Activated CD4-positive, alpha-beta T cell treated with anti-CD3 and anti-CD28 coated beads for 36 hours (primary cell): ENCODE data around the gene ANGPTL7. TPM values are rescaled to one million over a fixed set of nuclear protein-coding genes. Genes with fewer than 3 reads are reported as not detected.

Experiments used
- ATAC-seq: fragments of 200-7000 bp; cut with Tn5 transposase; one replicate; pipeline ENCODE4 v1.10.0; 2021; ENCODE audit warnings: mild to moderate bottlenecking, moderate library complexity
- CTCF ChIA-PET: fragments of 350-600 bp; sonication (Branson Sonifier 250); formaldehyde crosslinking; loops from one replicate; lab custom pipeline; 2021; ENCODE audit warnings: antibody characterized with exemption; lab: Charles Lee
- POLR2A ChIA-PET: fragments of 350-600 bp; sonication (Branson Sonifier 250); formaldehyde crosslinking; loops from one replicate; lab custom pipeline; 2021; ENCODE audit warnings: antibody characterized with exemption, inconsistent platforms; lab: Charles Lee
- DNase-seq: peaks from one replicate; pipeline ENCODE4 v3.0.0-alpha.2; 2020
- H3K27ac Mint-ChIP-seq: one replicate; pipeline ENCODE4 v1.8.0; 2021; ENCODE audit warnings: mixed read lengths
- H3K27me3 Mint-ChIP-seq: one replicate; pipeline ENCODE4 v1.8.0; 2021; ENCODE audit warnings: mixed read lengths
- H3K36me3 Mint-ChIP-seq: one replicate; pipeline ENCODE4 v1.8.0; 2021; ENCODE audit warnings: low read depth, mixed read lengths
- H3K4me1 Mint-ChIP-seq: one replicate; pipeline ENCODE4 v1.8.0; 2021; ENCODE audit warnings: mixed read lengths
- H3K4me3 Mint-ChIP-seq: one replicate; pipeline ENCODE4 v1.8.0; 2021; ENCODE audit warnings: mild to moderate bottlenecking, moderate library complexity, mixed read lengths
- H3K9me3 Mint-ChIP-seq: one replicate; pipeline ENCODE4 v1.8.0; 2021; ENCODE audit warnings: low read depth, mixed read lengths
- intact Hi-C, 2 experiments: fragments of 100-400 bp; cut with DNase I in 1 of 2; cut with micrococcal nuclease in 1 of 2; formaldehyde crosslinking; loops; one replicate each; pipeline versions ENCODE4 v1.14.2 to v1.15.1; 2022 to 2024; cut with DNase I, micrococcal nuclease
- total RNA-seq, 2 experiments: library from RNA; stranded (reverse); gene quantifications; one replicate each; pipeline ENCODE4 v1.2.3, GENCODE V29; 2021

ANGPTL7 gene
- total RNA-seq, 2 experiments from 2014 or later: not detected

GRCh38 chr1:11187000-11187399 is 2.2 kb upstream of the ANGPTL7 start:
- POLR2A ChIA-PET: interaction anchor here (0.6 kb wide), 1 partner anchor 14 kb away, joined by 11 read pairs; no protein-coding TSS in a partner anchor
- Mint-ChIP-seq H3K4me1 (no peaks in the 10 kb centered on the region), H3K9me3 (no peaks in the 10 kb centered on the region), H3K36me3 (peaks cover 22% of the 10 kb centered on the region), H3K27me3 (no peaks in the 10 kb centered on the region), H3K4me3 (no peak overlapping the region), H3K27ac (no peak overlapping the region)
- CTCF ChIA-PET: interaction anchor here (1.0 to 1.5 kb wide), 3 partner anchors 10 to 55 kb away, joined by 3 read pairs; no protein-coding TSS in a partner anchor
- no peak for DNase-seq
- no peak for ATAC-seq
- intact Hi-C loops: no loop called here

GRCh38 chr1:11187494-11187893 is 1.7 kb upstream of the ANGPTL7 start:
- DNase-seq (no peak), ATAC-seq (no peak)
- H3K4me3 Mint-ChIP-seq: no peak overlapping the region
- intact Hi-C loops: no loop called here
- no peaks in the 10 kb centered on the region for H3K9me3 Mint-ChIP-seq
- ChIA-PET POLR2A (interaction anchor here (0.6 kb wide), 1 partner anchor 15 kb away, joined by 11 read pairs; no protein-coding TSS in a partner anchor), CTCF (no interaction called here)
- no peak overlapping the region for H3K27ac Mint-ChIP-seq
- no peaks in the 10 kb centered on the region for H3K27me3 Mint-ChIP-seq
- no peaks in the 10 kb centered on the region for H3K4me1 Mint-ChIP-seq
- H3K36me3 Mint-ChIP-seq: peaks cover 25% of the 10 kb centered on the region

- H3K4me1 Mint-ChIP-seq: no peaks in the 10 kb centered on the region
- intact Hi-C loops: no loop called here
- DNase-seq (no peak), ATAC-seq (no peak)
- CTCF ChIA-PET: no interaction called here
- POLR2A ChIA-PET: no interaction called here
- H3K9me3 Mint-ChIP-seq: no peaks in the 10 kb centered on the region
- peaks cover 25% of the 10 kb centered on the region for H3K36me3 Mint-ChIP-seq
- no peak overlapping the region for H3K27ac Mint-ChIP-seq
- H3K27me3 Mint-ChIP-seq: no peaks in the 10 kb centered on the region
- no peak overlapping the region for H3K4me3 Mint-ChIP-seq
These were observed 1.2 kb upstream of the ANGPTL7 start for GRCh38 chr1:11187931-11188330.

DNA sequence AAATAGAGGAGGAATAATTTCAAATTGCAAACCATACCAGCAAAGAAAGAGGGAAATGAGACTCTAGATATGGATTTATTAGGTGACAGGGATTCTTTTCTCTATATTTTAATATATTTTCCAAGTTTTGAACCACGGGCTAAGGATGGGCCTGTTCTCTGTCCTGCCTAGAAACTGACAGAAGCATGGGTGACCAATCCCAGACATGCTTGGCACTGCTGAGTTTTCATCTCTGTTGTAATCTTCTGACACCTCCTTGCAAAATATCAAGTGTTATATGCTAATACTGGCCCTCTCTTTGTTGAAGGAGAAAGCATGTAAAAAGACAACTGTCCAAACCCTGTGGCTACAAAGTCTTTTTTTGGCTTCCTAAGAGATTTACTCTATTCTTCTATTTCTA is 774 bp upstream of the ANGPTL7 start:
- POLR2A ChIA-PET: no interaction called here
- DNase-seq (no peak), ATAC-seq (no peak)
- CTCF ChIA-PET: no interaction called here
- no peaks in the 10 kb centered on the region for H3K4me1 Mint-ChIP-seq
- H3K4me3 Mint-ChIP-seq: no peak overlapping the region
- H3K27me3 Mint-ChIP-seq: no peaks in the 10 kb centered on the region
- H3K36me3 Mint-ChIP-seq: peaks cover 25% of the 10 kb centered on the region
- no peak overlapping the region for H3K27ac Mint-ChIP-seq
- no peaks in the 10 kb centered on the region for H3K9me3 Mint-ChIP-seq
- intact Hi-C loops: no loop called here

DNA sequence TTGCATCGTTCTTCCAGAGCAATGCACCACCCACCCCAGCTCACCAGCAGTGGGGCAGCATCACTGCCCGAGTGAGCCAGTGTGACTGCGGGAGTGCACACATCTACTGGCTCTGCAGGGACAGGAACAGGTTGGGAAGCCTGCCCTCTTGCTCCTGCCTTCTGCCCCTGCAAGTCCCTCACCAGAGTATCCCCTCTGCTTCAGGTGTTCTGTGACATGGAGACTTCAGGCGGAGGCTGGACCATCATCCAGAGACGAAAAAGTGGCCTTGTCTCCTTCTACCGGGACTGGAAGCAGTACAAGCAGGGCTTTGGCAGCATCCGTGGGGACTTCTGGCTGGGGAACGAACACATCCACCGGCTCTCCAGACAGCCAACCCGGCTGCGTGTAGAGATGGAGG is 4.2 kb downstream of the ANGPTL7 start:
- peaks cover 30% of the 10 kb centered on the region for H3K36me3 Mint-ChIP-seq
- DNase-seq (no peak), ATAC-seq (no peak)
- intact Hi-C loops: no loop called here
- H3K27ac Mint-ChIP-seq: no peak overlapping the region
- H3K27me3 Mint-ChIP-seq: no peaks in the 10 kb centered on the region
- CTCF ChIA-PET: no interaction called here
- no peaks in the 10 kb centered on the region for H3K4me1 Mint-ChIP-seq
- no peak overlapping the region for H3K4me3 Mint-ChIP-seq
- POLR2A ChIA-PET: no interaction called here
- H3K9me3 Mint-ChIP-seq: no peaks in the 10 kb centered on the region

DNA sequence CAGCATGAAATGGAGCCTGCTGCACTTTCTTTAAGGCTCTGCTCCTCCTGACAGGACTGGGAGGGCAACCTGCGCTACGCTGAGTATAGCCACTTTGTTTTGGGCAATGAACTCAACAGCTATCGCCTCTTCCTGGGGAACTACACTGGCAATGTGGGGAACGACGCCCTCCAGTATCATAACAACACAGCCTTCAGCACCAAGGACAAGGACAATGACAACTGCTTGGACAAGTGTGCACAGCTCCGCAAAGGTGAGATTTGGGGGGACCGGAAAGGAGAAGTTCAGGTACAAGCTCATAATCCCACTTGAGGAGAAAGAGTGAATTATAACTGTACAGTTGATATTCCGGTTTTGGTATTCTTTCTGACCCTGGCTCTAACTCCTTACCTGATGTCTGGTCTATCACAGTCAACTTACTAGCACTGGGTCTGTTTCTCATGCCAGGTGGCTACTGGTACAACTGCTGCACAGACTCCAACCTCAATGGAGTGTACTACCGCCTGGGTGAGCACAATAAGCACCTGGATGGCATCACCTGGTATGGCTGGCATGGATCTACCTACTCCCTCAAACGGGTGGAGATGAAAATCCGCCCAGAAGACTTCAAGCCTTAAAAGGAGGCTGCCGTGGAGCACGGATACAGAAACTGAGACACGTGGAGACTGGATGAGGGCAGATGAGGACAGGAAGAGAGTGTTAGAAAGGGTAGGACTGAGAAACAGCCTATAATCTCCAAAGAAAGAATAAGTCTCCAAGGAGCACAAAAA is 5.4 kb downstream of the ANGPTL7 start:
- no peak overlapping the region for H3K27ac Mint-ChIP-seq
- CTCF ChIA-PET: interaction anchor here (1.4 kb wide), 1 partner anchor 157 kb away, joined by 3 read pairs; no protein-coding TSS in a partner anchor
- intact Hi-C loops: no loop called here
- POLR2A ChIA-PET: no interaction called here
- H3K4me1 Mint-ChIP-seq: no peaks in the 10 kb centered on the region
- no peak overlapping the region for H3K4me3 Mint-ChIP-seq
- H3K9me3 Mint-ChIP-seq: no peaks in the 10 kb centered on the region
- H3K27me3 Mint-ChIP-seq: no peaks in the 10 kb centered on the region
- peaks cover 35% of the 10 kb centered on the region for H3K36me3 Mint-ChIP-seq
- DNase-seq (no peak), ATAC-seq (no peak)

DNA sequence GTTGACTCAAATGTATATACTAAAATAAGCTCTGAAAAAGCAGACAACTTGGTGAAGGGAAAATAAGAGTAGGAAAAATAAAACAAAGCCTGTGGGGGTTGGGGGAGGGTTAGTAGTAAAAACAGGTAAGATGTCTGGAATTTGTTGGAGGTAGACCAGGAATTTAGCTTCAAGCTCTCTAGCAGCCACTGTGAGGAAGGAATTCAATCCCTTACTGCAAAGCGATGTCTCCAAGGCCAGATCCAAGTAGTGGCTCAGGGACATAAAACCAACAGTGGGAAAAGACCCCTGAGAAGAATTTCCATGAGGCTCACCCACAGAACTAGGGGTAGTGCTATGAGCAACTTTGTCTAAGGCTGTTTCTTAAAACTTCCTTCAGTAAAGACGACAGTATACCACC is 7.8 kb downstream of the ANGPTL7 start:
- POLR2A ChIA-PET: no interaction called here
- no peak for ATAC-seq
- no peak for DNase-seq
- H3K9me3 Mint-ChIP-seq: no peaks in the 10 kb centered on the region
- no peaks in the 10 kb centered on the region for H3K27me3 Mint-ChIP-seq
- H3K27ac Mint-ChIP-seq: no peak overlapping the region
- H3K4me1 Mint-ChIP-seq: no peaks in the 10 kb centered on the region
- H3K4me3 Mint-ChIP-seq: no peak overlapping the region
- peaks cover 36% of the 10 kb centered on the region for H3K36me3 Mint-ChIP-seq
- CTCF ChIA-PET: interaction anchor here (0.7 to 1.4 kb wide), 5 partner anchors 10 to 969 kb away, joined by 3 to 5 read pairs (median 4); no protein-coding TSS in a partner anchor
- intact Hi-C loops: no loop called here

DNA sequence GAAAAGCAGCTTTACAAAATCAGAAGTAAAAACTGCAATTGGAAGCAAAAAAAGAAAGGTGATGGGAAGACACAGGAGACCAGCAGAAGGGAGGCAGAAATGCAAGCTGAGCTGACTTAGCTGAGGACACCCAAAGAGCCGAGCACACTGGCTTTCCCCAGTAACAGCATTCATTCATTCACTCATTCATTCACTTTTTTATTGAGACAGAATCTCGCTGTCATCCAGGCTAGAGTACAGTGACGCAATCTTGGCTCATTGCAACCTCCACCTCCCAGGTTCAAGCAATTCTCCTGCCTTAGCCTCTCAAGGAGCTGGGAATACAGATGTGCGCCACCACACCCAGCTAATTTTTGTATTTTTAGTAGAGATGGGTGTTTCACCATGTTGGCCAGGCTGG is 8.2 kb downstream of the ANGPTL7 start:
- peaks cover 32% of the 10 kb centered on the region for H3K36me3 Mint-ChIP-seq
- no peak for ATAC-seq

DNA sequence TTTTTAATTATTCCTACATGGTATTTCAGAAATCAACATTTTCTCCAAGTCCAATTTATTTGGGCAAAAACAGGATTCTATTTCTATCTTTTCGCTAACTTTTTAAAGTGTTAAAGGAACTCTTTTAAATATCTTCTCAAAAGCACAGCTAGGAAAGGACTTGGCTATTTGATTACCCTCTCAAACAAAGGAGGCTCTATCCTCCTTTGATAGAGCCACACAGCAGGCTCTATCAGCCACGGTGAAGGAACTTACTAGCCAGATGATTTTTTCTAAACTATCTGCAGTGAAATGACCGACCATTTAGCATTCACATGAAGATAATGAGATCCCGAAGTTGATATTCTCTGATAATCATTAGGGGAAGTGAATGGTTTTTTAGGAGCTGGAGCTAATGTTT is 9.1 kb downstream of the ANGPTL7 start:
- ATAC-seq (no peak), DNase-seq (no peak)
- Mint-ChIP-seq H3K9me3 (no peaks in the 10 kb centered on the region), H3K27ac (no peak overlapping the region), H3K36me3 (peaks cover 32% of the 10 kb centered on the region), H3K27me3 (no peaks in the 10 kb centered on the region), H3K4me3 (no peak overlapping the region), H3K4me1 (no peaks in the 10 kb centered on the region)
- CTCF ChIA-PET: no interaction called here
- intact Hi-C loops: no loop called here
- POLR2A ChIA-PET: no interaction called here

More for the DNA sequence above, 8.2 kb downstream of the ANGPTL7 start:
- no peak for DNase-seq
- Mint-ChIP-seq H3K4me3 (no peak overlapping the region), H3K27me3 (no peaks in the 10 kb centered on the region), H3K27ac (no peak overlapping the region), H3K9me3 (no peaks in the 10 kb centered on the region), H3K4me1 (no peaks in the 10 kb centered on the region)
- POLR2A ChIA-PET: no interaction called here
- intact Hi-C loops: no loop called here
- CTCF ChIA-PET: interaction anchor here (1.3 to 1.4 kb wide), 2 partner anchors 14 to 160 kb away, joined by 4 read pairs; no protein-coding TSS in a partner anchor

DNA sequence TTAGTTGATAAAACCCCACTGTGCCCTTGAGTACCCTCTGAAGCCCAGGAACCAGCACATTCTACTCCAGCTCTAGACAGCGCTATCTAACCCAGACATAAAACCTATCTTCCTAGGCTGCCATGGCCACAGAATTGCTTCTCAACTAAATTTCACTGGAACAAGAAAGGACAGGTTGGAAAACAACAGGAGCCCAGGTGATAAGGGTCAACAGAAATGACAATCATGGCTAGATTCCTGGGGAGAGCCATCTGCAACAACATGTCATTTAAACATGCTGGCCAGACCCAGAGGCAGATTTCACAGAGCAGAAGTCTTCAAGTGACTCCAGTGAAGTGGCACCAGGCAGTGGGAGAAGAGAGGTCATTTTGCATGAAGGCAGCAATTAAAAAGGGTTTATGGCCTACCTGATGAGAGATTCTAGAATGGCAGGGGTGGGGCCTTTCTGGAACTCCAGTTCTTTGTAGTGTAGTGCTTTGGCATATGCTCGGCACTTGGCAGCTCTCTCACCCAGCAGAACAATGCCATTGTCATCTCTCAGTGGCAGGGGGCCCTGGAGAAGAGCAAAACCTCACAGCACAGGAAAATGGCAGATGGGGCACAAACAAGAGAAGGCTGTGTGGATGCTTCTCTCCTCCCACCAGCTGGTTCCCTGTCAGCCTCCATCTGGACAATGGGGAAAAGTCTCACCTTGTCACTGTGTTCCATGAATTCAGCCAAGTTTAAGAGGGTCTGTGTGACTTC is 9.9 kb downstream of the ANGPTL7 start:
- DNase-seq (no peak), ATAC-seq (no peak)
- no peak overlapping the region for H3K27ac Mint-ChIP-seq
- intact Hi-C loops: no loop called here
- no peak overlapping the region for H3K4me3 Mint-ChIP-seq
- H3K4me1 Mint-ChIP-seq: no peaks in the 10 kb centered on the region
- H3K9me3 Mint-ChIP-seq: no peaks in the 10 kb centered on the region
- ChIA-PET CTCF (no interaction called here), POLR2A (no interaction called here)
- peaks cover 37% of the 10 kb centered on the region for H3K36me3 Mint-ChIP-seq
- H3K27me3 Mint-ChIP-seq: no peaks in the 10 kb centered on the region

DNA sequence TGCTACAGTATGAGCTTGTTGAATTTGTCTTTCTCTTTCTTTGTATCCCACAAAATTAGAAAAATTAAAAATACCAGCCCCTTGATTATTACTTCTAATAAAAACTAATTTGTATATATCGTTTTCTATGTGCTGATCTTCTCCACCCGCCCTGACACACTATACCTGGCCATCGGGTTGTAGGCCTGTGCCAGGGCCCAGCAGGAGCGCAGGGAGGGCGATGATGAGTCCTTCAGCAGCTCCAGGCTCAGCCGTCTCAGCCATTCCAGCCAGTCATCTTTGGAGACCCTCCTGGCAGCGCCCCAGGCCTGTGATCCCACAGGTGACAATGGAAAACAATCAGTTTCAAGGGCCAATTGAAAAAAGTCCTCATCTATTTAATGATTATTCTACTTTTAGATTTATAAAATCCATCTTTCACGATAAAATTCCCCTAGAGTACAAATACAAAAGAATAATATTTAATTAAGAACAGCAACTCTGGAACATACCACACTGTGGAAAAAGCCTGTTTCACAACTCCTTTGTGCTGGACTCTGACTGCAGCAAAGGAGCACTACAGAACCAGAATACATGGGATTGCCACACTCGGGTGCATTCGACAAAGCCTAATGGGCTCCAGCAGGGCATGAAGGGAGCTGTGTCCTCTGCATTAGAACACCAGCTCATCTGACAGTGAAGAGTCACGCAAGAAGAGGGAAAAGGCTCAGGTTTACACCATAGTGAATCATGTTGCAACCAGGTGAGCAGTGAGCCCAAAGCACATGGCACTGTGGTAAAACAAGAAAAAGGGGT is 15.4 kb downstream of the ANGPTL7 start:
- H3K27ac Mint-ChIP-seq: no peak overlapping the region
- H3K4me1 Mint-ChIP-seq: no peaks in the 10 kb centered on the region
- ATAC-seq: no peak
- intact Hi-C loops: no loop called here
- ChIA-PET POLR2A (interaction anchor here (0.6 kb wide), 1 partner anchor 389 kb away, joined by 4 read pairs; no protein-coding TSS in a partner anchor), CTCF (interaction anchor here (0.7 kb wide), 1 partner anchor 167 kb away, joined by 3 read pairs; no protein-coding TSS in a partner anchor)
- peaks cover 28% of the 10 kb centered on the region for H3K36me3 Mint-ChIP-seq
- no peak for DNase-seq
- H3K27me3 Mint-ChIP-seq: no peaks in the 10 kb centered on the region
- no peaks in the 10 kb centered on the region for H3K9me3 Mint-ChIP-seq
- H3K4me3 Mint-ChIP-seq: no peak overlapping the region
